ENCODE measurements around the gene DISC1.
"Not testable (repeated sequence)": the region's sequence is repeated elsewhere in the genome, so short reads cannot be mapped to it uniquely, and the experiment has no call there.

Gene DISC1

GRCh38 chr1:231606712-231607111, 19.9 kb upstream of the DISC1 start:
- DNase-seq = no peak

- DNase-seq = no peak
Measured at GRCh38 chr1:231610388-231610787, 16.2 kb upstream of the DISC1 start.

GRCh38 chr1:231611111-231611510, 15.5 kb upstream of the DISC1 start:
- DNase-seq = no peak

- DNase-seq = no peak
Measured at GRCh38 chr1:231611851-231612250, 14.7 kb upstream of the DISC1 start.

- no peak for DNase-seq
Measured at GRCh38 chr1:231612393-231613089, 14.0 kb upstream of the DISC1 start.

GRCh38 chr1:231613419-231614349, 12.9 kb upstream of the DISC1 start:
- no peak for DNase-seq

GRCh38 chr1:231616667-231617066, 9.9 kb upstream of the DISC1 start:
- no peak for DNase-seq

GRCh38 chr1:231618609-231619256, 7.9 kb upstream of the DISC1 start:
- no peak for DNase-seq

- DNase-seq = no peak
Measured at GRCh38 chr1:231619257-231619634, 7.3 kb upstream of the DISC1 start.

GRCh38 chr1:231625042-231625441, 1.5 kb upstream of the DISC1 start:
- DNase-seq = not testable (repeated sequence)

GRCh38 chr1:231625975-231626534, 535 bp upstream of the DISC1 start:
- no peak for DNase-seq

GRCh38 chr1:231626951-231627614, 493 bp downstream of the DISC1 start:
- DNase-seq = peak; percentile 77

- no peak for DNase-seq
Measured at GRCh38 chr1:231628207-231628876, 1.8 kb downstream of the DISC1 start.

GRCh38 chr1:231629132-231629531, 2.5 kb downstream of the DISC1 start:
- DNase-seq = no peak

- no peak for DNase-seq
Measured at GRCh38 chr1:231630558-231631205, 4.1 kb downstream of the DISC1 start.

- no peak for DNase-seq
Measured at GRCh38 chr1:231631717-231632116, 5.1 kb downstream of the DISC1 start.

- no peak for DNase-seq
Measured at GRCh38 chr1:231632119-231632518, 5.5 kb downstream of the DISC1 start.

GRCh38 chr1:231634323-231635013, 7.9 kb downstream of the DISC1 start:
- DNase-seq = no peak

GRCh38 chr1:231636157-231636556, 9.6 kb downstream of the DISC1 start:
- DNase-seq = no peak

- DNase-seq = not testable (repeated sequence)
Measured at GRCh38 chr1:231636922-231637321, 10.3 kb downstream of the DISC1 start.

- DNase-seq = no peak
Measured at GRCh38 chr1:231638647-231639046, 12.1 kb downstream of the DISC1 start.
